NB4 (cell line): ENCODE results near the gene IGFL3.

Source experiments
- DNase-seq: peaks from one replicate; pipeline ENCODE4 v3.0.0; 2010; ENCODE audit warnings: low read depth
- H3K4me3 ChIP-seq: one replicate; pipeline ENCODE4 v1.5.1; 2011; ENCODE audit warnings: mild to moderate bottlenecking, low read depth, low read length, moderate library complexity
- CTCF ChIP-seq: IDR thresholded peaks from one replicate; pipeline ENCODE4 v1.5.1; 2012; ENCODE audit warnings: low read depth, low read length
- MAX ChIP-seq: IDR thresholded peaks from 2 replicates; pipeline ENCODE4 v1.6.1; 2011; ENCODE audit warnings: low read depth, low read length
- MYC ChIP-seq: IDR thresholded peaks from 2 replicates; pipeline ENCODE4 v1.6.1; 2011; ENCODE audit warnings: low read depth, low read length
- POLR2A ChIP-seq: IDR thresholded peaks from 2 replicates; pipeline ENCODE4 v1.6.1; 2011; ENCODE audit warnings: mild to moderate bottlenecking; ENCODE audit not compliant: insufficient read length; ENCODE audit errors: extremely low read depth

IGFL3 gene

GRCh38 chr19:46142294-46142693 is 17.8 kb upstream of the IGFL3 start:
- no peak overlapping the region for H3K4me3 ChIP-seq
- TF ChIP-seq POLR2A (no peak), CTCF (no peak), MYC (no peak), MAX (no peak)
- DNase-seq: no peak

GRCh38 chr19:46141421-46141820 is 16.9 kb upstream of the IGFL3 start:
- DNase-seq: no peak
- H3K4me3 ChIP-seq: no peak overlapping the region
- TF ChIP-seq MAX: no peak
- TF ChIP-seq POLR2A: no peak
- TF ChIP-seq MYC: no peak
- no peak for TF ChIP-seq CTCF

- no peak for DNase-seq
- no peak overlapping the region for H3K4me3 ChIP-seq
- TF ChIP-seq MAX (no peak), MYC (no peak), CTCF (no peak), POLR2A (no peak)
Measured at GRCh38 chr19:46137915-46138473, 13.5 kb upstream of the IGFL3 start.

- no peak for DNase-seq
- TF ChIP-seq MYC (no peak), POLR2A (no peak), CTCF (no peak), MAX (no peak)
Measured at GRCh38 chr19:46134527-46134926, 10.0 kb upstream of the IGFL3 start.

GRCh38 chr19:46133777-46134241 is 9.3 kb upstream of the IGFL3 start:
- TF ChIP-seq MYC: no peak
- no peak overlapping the region for H3K4me3 ChIP-seq
- DNase-seq: no peak

More at GRCh38 chr19:46134527-46134926, 10.0 kb upstream of the IGFL3 start:
- no peak overlapping the region for H3K4me3 ChIP-seq

- H3K4me3 ChIP-seq: no peak overlapping the region
- TF ChIP-seq CTCF (no peak), POLR2A (no peak), MYC (no peak), MAX (no peak)
- peak; percentile 26 for DNase-seq
Measured at GRCh38 chr19:46133101-46133627, 8.7 kb upstream of the IGFL3 start.
